Astrocyte of the cerebellum (primary cell): ENCODE measurements around the gene FOXI3.

Experiments
- DNase-seq: peaks from one replicate; pipeline ENCODE4 v3.0.0-alpha.2; 2011; ENCODE audit warnings: low read depth
- H3K4me3 ChIP-seq: 2 replicates; pipeline ENCODE4 v1.5.1; 2011; ENCODE audit warnings: mild to moderate bottlenecking, low read depth, low read length, moderate library complexity
- CTCF ChIP-seq: IDR thresholded peaks from 2 replicates; pipeline ENCODE4 v1.5.1; 2012; ENCODE audit warnings: low read length, low read depth, moderate library complexity, mild to moderate bottlenecking; ENCODE audit errors: missing control alignments
- in situ Hi-C: cut with HindIII; loops from 2 replicates; pipeline ENCODE4 v1.10.0; 2017; ENCODE audit warnings: low sequenced_read_pairs

FOXI3 gene

GRCh38 chr2:88400037-88400767 is 52.3 kb downstream of the FOXI3 start:
- no peak for DNase-seq
- no peak overlapping the region for H3K4me3 ChIP-seq
- no peak for TF ChIP-seq CTCF
- in situ Hi-C loops = no loop called here

GRCh38 chr2:88398180-88398579 is 54.3 kb downstream of the FOXI3 start:
- DNase-seq = no peak
- in situ Hi-C loops = no loop called here
- TF ChIP-seq CTCF = no peak
- no peak overlapping the region for H3K4me3 ChIP-seq
